BE2C (cell line): ENCODE data around the gene TNFRSF8.

Experiments
- DNase-seq: peaks from one replicate; pipeline ENCODE4 v3.0.0-alpha.2; 2020
- H3K27me3 ChIP-seq: fragments of 250-450 bp; sonication (Bioruptor Pico); 2 replicates; pipeline ENCODE4 v1.5.1; 2020; ENCODE audit warnings: mild to moderate bottlenecking
- H3K36me3 ChIP-seq: fragments of 250-450 bp; sonication (Bioruptor Pico); 2 replicates; pipeline ENCODE4 v1.5.1; 2020; ENCODE audit warnings: mild to moderate bottlenecking
- H3K4me1 ChIP-seq: fragments of 250-450 bp; sonication (Bioruptor Pico); 2 replicates; pipeline ENCODE4 v1.5.1; 2020
- H3K4me3 ChIP-seq: 2 replicates; pipeline ENCODE4 v1.5.1; 2011; ENCODE audit warnings: low read depth, low read length
- H3K9me3 ChIP-seq: fragments of 250-450 bp; sonication (Bioruptor Pico); 2 replicates; pipeline ENCODE4 v1.5.1; 2020
- CTCF ChIP-seq: IDR thresholded peaks from 2 replicates; pipeline ENCODE4 v1.5.1; 2012; ENCODE audit warnings: mild to moderate bottlenecking, low read depth, low read length

The TNFRSF8 gene

GRCh38 chr1:12052997-12053686 is 10.0 kb upstream of the TNFRSF8 start:
- no peaks in the 10 kb centered on the region for H3K4me1 ChIP-seq
- H3K36me3 ChIP-seq: no peaks in the 10 kb centered on the region
- DNase-seq: no peak
- no peak for TF ChIP-seq CTCF
- no peak overlapping the region for H3K4me3 ChIP-seq
- H3K27me3 ChIP-seq: no peaks in the 10 kb centered on the region
- H3K9me3 ChIP-seq: no peaks in the 10 kb centered on the region

DNA sequence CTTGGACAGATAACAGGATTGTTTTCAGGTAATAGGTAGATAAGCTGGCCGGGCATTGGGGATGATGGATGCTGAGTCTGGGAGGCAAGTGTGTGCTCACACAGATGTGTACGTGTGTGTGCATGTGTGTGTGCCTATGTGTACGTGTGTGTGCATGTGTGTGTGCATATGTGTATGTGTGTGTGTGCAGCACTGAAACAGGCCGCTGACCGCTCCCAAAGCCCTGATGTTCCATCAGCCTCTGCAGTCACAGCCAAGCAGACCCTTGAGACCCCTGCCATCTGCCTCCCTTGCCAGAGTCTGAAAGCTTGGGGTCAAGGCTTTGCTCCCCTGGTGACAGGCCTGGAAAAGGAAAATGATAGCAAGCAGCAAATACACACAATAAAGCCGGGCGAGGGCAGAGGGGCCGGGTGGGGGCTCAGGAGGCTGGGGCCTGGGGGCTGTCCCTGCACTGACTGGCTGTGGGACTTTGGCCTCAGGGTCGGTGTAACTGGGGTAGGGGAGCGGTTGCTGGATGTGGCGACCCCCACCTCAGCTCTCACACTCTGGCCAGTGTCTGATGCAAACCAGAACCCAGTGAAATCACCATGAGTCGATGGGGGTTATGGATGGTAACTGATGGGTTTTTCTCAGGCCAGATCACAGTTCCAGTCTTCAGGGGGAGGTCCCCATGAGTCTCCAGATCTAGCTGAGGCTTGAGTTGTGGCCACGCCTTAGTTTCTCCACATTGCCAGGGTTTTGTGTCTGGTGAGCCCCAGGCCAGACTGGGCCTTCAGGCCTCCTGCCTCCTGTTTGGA is 9.2 kb upstream of the TNFRSF8 start:
- Histone ChIP-seq H3K4me3 (no peak overlapping the region), H3K9me3 (no peaks in the 10 kb centered on the region), H3K36me3 (no peaks in the 10 kb centered on the region), H3K4me1 (no peaks in the 10 kb centered on the region), H3K27me3 (no peaks in the 10 kb centered on the region)
- TF ChIP-seq CTCF: no peak
- no peak for DNase-seq

DNA sequence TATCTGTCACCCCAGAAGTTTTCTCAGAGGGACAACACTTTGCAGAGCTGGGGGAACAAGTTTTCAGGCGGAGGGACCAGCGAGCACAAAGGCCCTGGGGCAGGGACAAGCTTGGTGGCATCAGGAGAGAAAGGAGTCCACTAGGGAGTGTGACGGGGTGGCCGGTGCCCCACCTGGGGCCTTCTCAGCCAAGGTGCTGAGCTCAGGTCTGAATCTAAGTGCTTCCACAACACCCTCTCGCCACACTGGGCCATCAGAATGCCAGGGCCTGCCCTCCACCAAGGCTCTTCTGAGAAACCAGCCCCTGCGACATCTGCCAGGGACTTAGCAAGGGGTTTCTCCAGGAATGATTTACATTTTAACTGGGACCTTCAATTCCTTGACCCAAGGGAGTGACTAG is 7.8 kb upstream of the TNFRSF8 start:
- H3K9me3 ChIP-seq: no peaks in the 10 kb centered on the region
- no peaks in the 10 kb centered on the region for H3K4me1 ChIP-seq
- TF ChIP-seq CTCF: no peak
- no peaks in the 10 kb centered on the region for H3K27me3 ChIP-seq
- no peak for DNase-seq
- H3K4me3 ChIP-seq: no peak overlapping the region
- no peaks in the 10 kb centered on the region for H3K36me3 ChIP-seq

GRCh38 chr1:12056331-12056841 is 6.7 kb upstream of the TNFRSF8 start:
- H3K36me3 ChIP-seq: no peaks in the 10 kb centered on the region
- no peak for TF ChIP-seq CTCF
- H3K27me3 ChIP-seq: no peaks in the 10 kb centered on the region
- no peaks in the 10 kb centered on the region for H3K9me3 ChIP-seq
- DNase-seq: no peak
- H3K4me1 ChIP-seq: no peaks in the 10 kb centered on the region
- no peak overlapping the region for H3K4me3 ChIP-seq

DNA sequence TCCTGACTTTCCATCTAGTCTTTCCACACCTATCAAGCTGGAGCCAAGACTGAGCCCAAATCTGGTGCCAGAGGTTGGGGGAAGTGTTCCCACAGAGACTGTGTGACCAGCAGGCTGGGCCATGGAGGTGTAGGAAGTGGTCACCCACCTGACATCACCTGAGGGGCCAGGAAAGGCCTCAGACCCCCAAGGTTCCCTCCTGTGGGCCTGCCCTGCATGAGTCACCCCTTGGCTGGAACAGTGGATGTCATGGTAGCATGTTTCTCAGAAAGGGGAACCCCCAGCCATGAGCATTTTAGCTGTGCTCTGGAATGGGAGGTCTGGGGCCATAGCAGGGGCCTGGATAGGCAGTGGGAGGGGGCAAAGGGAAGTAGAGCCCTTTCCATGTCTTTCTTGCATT is 5.7 kb upstream of the TNFRSF8 start:
- Histone ChIP-seq H3K4me3 (no peak overlapping the region), H3K36me3 (no peaks in the 10 kb centered on the region), H3K9me3 (no peaks in the 10 kb centered on the region), H3K4me1 (no peaks in the 10 kb centered on the region), H3K27me3 (no peaks in the 10 kb centered on the region)
- TF ChIP-seq CTCF: no peak
- DNase-seq: no peak
